Natural killer cell (primary cell): Measurements from ENCODE around the gene KCNMB2. TPM values are rescaled to one million over a fixed set of nuclear protein-coding genes. Genes with fewer than 3 reads are reported as not detected.
"Not testable (repeated sequence)": the region's sequence is repeated elsewhere in the genome, so short reads cannot be mapped to it uniquely, and the experiment has no call there.

ENCODE experiments used
- ATAC-seq, 3 donors: fragments of 150-1000 bp in 2 of 3; fragments of 200-7000 bp in 1 of 3; cut with Tn5 transposase; 1 replicate in 1 of 3; 2 replicates in 2 of 3; pipeline ENCODE4 v1.10.0; 2021; ENCODE audit warnings: mild to moderate bottlenecking in 2 of 3, moderate library complexity in 2 of 3
- DNase-seq, 2 donors: peaks; one replicate each; pipeline versions ENCODE4 v3.0.0 to v3.0.0-alpha.2; 2013 to 2021; ENCODE audit warnings: mixed read lengths in 1 of 2
- H3K27ac ChIP-seq: one replicate; pipeline ENCODE4 v1.5.1; 2013; ENCODE audit warnings: mild to moderate bottlenecking, low read length
- H3K27me3 ChIP-seq: one replicate; pipeline ENCODE4 v1.6.1; 2013; ENCODE audit warnings: low read length; ENCODE audit not compliant: control insufficient read depth, insufficient read depth
- H3K36me3 ChIP-seq: one replicate; pipeline ENCODE4 v1.6.1; 2013; ENCODE audit warnings: low read length; ENCODE audit not compliant: control insufficient read depth, insufficient read depth
- H3K4me1 ChIP-seq: one replicate; pipeline ENCODE4 v1.6.1; 2013; ENCODE audit warnings: low read length; ENCODE audit not compliant: control insufficient read depth, insufficient read depth
- H3K4me3 ChIP-seq: one replicate; pipeline ENCODE4 v1.5.1; 2013; ENCODE audit warnings: low read length
- H3K9me3 ChIP-seq: one replicate; pipeline ENCODE4 v1.6.1; 2013; ENCODE audit warnings: low read length; ENCODE audit not compliant: control insufficient read depth, insufficient read depth
- H3K27ac Mint-ChIP-seq, 2 donors: one replicate each; pipeline ENCODE4 v1.8.0; 2022; ENCODE audit warnings: mild to moderate bottlenecking in 2 of 2, mixed read lengths in 2 of 2, moderate library complexity in 1 of 2
- H3K27me3 Mint-ChIP-seq, 2 donors: one replicate each; pipeline ENCODE4 v1.8.0; 2022; ENCODE audit warnings: low read depth in 2 of 2, mixed read lengths in 2 of 2
- H3K36me3 Mint-ChIP-seq: one replicate; pipeline ENCODE4 v1.8.0; 2022; ENCODE audit warnings: mixed read lengths
- H3K4me1 Mint-ChIP-seq, 2 donors: one replicate each; pipeline ENCODE4 v1.8.0; 2022; ENCODE audit warnings: mixed read lengths in 2 of 2
- H3K4me3 Mint-ChIP-seq: one replicate; pipeline ENCODE4 v1.8.0; 2022; ENCODE audit warnings: mild to moderate bottlenecking, moderate library complexity, mixed read lengths
- H3K9me3 Mint-ChIP-seq, 2 donors: one replicate each; pipeline ENCODE4 v1.8.0; 2022; ENCODE audit warnings: mixed read lengths in 2 of 2
- WGBS: methylation state at CpG from one replicate; pipeline ENCODE4 v1.1.7; 2013; ENCODE audit warnings: missing lambda C conversion rate; ENCODE audit not compliant: insufficient coverage; 5-methylcytosine and 5-hydroxymethylcytosine counted together
- intact Hi-C: fragments of 100-400 bp; cut with micrococcal nuclease; formaldehyde crosslinking; loops from one replicate; pipeline ENCODE4 v1.14.2; 2022
- total RNA-seq, 4 donors: library from RNA; stranded (reverse); fragments of 120-200 nt in 1 of 4; gene quantifications; one replicate each; pipeline versions ENCODE4 v1.2.3 to v1.2.4, GENCODE V29; 2013 to 2022
- TF ChIP-seq, protein P1 (sequence below): fragments of 200-600 bp; IDR thresholded peaks from one replicate; pipeline ENCODE4 v1.8.0; 2022; ENCODE audit warnings: antibody characterized with exemption

KCNMB2 gene
- total RNA-seq, 3 donors from 2014 or later (not counting 1 experiment from before 2014, with no cell fraction given), result not detected

DNA sequence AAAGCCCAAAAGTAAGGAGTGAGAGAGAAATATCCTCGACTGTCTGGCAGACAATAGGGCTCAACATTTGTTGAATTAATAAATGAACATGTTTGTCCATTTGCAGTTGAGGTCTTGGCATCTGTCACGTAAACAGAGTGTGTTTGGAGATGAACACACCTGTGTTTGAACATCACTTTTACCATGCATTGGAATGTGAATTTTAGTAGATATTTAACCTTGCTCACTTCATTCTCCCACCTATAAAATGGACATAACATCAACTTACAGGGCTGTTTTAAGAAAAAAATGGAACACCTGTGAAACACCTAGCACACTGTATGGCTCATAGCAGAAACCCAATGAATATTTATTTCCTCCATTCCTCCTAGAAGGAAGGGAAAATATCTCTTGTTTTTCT is 204.8 kb downstream of the KCNMB2 start:
- Mint-ChIP-seq H3K36me3 (no peaks in the 10 kb centered on the region), H3K27ac (no peak overlapping the region), H3K9me3 (peaks cover 4 to 6% of the 10 kb centered on the region in 2 donors), H3K27me3 (no peaks in the 10 kb centered on the region), H3K4me1 (no peaks in the 10 kb centered on the region), H3K4me3 (no peak overlapping the region)
- TF ChIP-seq, protein P1, sequence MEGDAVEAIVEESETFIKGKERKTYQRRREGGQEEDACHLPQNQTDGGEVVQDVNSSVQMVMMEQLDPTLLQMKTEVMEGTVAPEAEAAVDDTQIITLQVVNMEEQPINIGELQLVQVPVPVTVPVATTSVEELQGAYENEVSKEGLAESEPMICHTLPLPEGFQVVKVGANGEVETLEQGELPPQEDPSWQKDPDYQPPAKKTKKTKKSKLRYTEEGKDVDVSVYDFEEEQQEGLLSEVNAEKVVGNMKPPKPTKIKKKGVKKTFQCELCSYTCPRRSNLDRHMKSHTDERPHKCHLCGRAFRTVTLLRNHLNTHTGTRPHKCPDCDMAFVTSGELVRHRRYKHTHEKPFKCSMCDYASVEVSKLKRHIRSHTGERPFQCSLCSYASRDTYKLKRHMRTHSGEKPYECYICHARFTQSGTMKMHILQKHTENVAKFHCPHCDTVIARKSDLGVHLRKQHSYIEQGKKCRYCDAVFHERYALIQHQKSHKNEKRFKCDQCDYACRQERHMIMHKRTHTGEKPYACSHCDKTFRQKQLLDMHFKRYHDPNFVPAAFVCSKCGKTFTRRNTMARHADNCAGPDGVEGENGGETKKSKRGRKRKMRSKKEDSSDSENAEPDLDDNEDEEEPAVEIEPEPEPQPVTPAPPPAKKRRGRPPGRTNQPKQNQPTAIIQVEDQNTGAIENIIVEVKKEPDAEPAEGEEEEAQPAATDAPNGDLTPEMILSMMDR, result no peak
- H3K27me3 ChIP-seq, result no peaks in the 10 kb centered on the region
- ATAC-seq, result no peak
- WGBS, result 50% methylated on average over 1 of the region's 2 CpGs
- intact Hi-C loops, result no loop called here
- H3K4me1 ChIP-seq, result no peaks in the 10 kb centered on the region
- no peak for DNase-seq
- no peaks in the 10 kb centered on the region for H3K36me3 ChIP-seq
- H3K27ac ChIP-seq, result no peak overlapping the region
- H3K4me3 ChIP-seq, result no peak overlapping the region
- peaks cover 1% of the 10 kb centered on the region for H3K9me3 ChIP-seq

DNA sequence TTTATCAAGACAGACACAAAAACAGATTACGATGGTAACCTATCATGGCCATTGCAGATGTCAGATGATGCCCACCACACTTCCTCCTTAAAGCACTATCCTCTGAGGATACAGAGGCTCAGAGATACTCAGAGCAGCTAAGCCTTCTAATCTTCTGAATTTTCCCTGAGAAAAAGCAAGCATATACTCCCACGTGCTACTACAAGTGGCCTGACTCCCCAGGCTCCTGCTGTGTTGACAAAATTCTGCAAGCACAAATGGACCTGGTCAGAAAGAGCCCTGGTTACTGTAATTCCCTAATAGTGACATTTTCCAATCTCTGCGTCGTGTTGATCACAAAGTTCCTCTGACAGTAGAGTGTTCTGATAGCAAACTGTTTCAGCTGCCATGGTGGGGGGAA is 207.1 kb downstream of the KCNMB2 start:
- Histone ChIP-seq H3K36me3 (no peaks in the 10 kb centered on the region), H3K27ac (no peak overlapping the region), H3K4me1 (no peaks in the 10 kb centered on the region), H3K4me3 (no peak overlapping the region), H3K9me3 (peaks cover 5% of the 10 kb centered on the region), H3K27me3 (no peaks in the 10 kb centered on the region)
- H3K27ac Mint-ChIP-seq, result no peak overlapping the region
- H3K4me3 Mint-ChIP-seq, result no peak overlapping the region
- H3K36me3 Mint-ChIP-seq, result no peaks in the 10 kb centered on the region
- ATAC-seq, result no peak
- DNase-seq, result no peak
- TF ChIP-seq, protein P1, result no peak
- intact Hi-C loops, result no loop called here
- WGBS, result 86% methylated on average over 4 of the region's 4 CpGs
- H3K27me3 Mint-ChIP-seq, result no peaks in the 10 kb centered on the region
- peaks cover 6 to 9% of the 10 kb centered on the region in 2 donors for H3K9me3 Mint-ChIP-seq
- H3K4me1 Mint-ChIP-seq, result no peaks in the 10 kb centered on the region

DNA sequence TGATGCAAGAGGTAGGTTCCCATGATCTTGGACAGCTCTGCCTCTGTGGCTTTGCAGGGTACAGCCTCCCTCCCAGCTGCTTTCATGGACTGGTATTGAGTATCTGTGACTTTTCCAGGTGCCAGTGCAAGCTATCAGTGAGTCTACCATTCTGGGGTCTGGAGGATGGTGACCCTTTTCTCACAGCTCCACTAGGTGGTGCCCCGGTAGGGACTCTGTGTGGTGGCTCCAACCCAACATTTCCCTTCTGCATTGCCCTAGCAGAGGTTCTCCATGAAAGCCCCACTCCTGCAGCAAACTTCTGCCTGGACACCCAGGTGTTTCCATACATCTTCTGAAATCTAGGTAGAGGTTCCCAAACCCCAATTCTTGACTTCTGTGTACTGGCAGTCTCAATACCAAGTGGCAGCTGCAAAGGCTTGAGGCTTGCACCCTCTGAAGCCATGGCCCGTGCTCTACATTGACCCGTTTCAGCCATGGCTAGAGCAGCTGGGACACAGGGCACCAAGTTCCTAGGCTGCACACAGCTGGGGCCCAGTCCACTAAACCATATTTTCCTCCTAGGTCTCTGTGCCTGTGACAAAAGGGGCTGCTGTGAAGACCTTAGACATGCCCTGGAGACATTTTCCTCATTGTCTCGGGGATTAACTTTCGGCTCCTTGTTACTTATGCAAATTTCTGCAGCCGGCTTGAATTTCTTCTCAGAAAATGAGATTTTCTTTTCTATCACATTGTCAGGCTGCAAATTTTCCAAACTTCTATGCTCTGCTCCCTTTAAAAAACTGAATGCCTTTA is 209.8 kb downstream of the KCNMB2 start:
- H3K4me3 ChIP-seq, H3K4me1 Mint-ChIP-seq, H3K27ac Mint-ChIP-seq, DNase-seq, H3K9me3 ChIP-seq, H3K4me1 ChIP-seq, ATAC-seq, H3K9me3 Mint-ChIP-seq, intact Hi-C loops, H3K27me3 Mint-ChIP-seq, H3K27ac ChIP-seq, H3K27me3 ChIP-seq, H3K36me3 ChIP-seq, H3K36me3 Mint-ChIP-seq, H3K4me3 Mint-ChIP-seq: not testable (repeated sequence)
- 71% methylated on average over 6 of the region's 6 CpGs for WGBS

DNA sequence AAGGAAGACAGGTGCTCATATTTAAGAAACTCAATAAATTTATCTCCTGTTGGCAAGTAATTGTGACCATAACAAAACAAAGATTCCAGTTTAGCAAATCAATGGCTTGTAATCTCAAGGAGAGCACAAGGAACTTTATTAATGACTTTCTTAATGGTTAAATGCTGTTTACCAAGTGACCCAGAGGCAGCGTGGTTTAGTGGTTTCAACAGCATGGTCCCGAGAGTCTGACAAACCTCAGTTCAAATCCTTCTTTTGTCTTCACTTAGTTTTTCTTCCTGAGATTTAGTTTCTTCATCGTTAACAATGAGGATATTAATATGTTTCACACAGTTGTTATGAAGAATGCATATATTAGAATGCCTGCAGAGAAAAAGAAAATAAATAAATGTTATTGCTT is 212.6 kb downstream of the KCNMB2 start:
- WGBS, result 72% methylated on average over 2 of the region's 3 CpGs
- Mint-ChIP-seq H3K36me3 (no peaks in the 10 kb centered on the region), H3K27ac (no peak overlapping the region), H3K9me3 (peaks cover 2 to 8% of the 10 kb centered on the region in 2 donors), H3K4me1 (no peaks in the 10 kb centered on the region), H3K27me3 (no peaks in the 10 kb centered on the region), H3K4me3 (no peak overlapping the region)
- ATAC-seq, result no peak
- Histone ChIP-seq H3K27ac (no peak overlapping the region), H3K9me3 (peaks cover 5% of the 10 kb centered on the region), H3K36me3 (no peaks in the 10 kb centered on the region), H3K4me3 (no peak overlapping the region), H3K4me1 (no peaks in the 10 kb centered on the region), H3K27me3 (no peaks in the 10 kb centered on the region)
- TF ChIP-seq, protein P1, result no peak
- intact Hi-C loops, result no loop called here
- DNase-seq, result no peak
